ENCODE results near the gene SNAPC2.
A peak's percentile ranks its signal among the peaks of the same experiment; 100 is the strongest.
"Not testable (repeated sequence)": the region's sequence is repeated elsewhere in the genome, so short reads cannot be mapped to it uniquely, and the experiment has no call there.

SNAPC2 gene

DNA sequence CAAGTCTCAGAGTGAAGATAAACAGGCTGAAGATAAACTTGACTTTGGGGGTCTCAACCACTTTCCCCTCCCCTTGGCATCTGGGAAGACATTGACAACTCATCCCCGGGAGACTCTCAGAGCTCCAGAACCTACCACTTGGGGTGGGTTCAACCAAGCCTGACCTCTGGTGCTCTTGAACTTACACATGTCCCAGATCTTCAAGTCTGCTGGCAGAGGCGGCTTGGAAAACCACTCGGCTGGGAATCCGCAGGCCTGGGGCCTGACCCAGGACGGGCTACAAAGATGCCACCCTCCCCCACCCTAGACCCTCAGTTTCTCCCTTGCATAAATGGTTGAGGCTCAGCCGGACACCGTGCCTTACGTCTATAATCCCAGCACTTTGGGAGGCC lies 31.3 kb upstream of the SNAPC2 start:
- no peak for DNase-seq

DNA sequence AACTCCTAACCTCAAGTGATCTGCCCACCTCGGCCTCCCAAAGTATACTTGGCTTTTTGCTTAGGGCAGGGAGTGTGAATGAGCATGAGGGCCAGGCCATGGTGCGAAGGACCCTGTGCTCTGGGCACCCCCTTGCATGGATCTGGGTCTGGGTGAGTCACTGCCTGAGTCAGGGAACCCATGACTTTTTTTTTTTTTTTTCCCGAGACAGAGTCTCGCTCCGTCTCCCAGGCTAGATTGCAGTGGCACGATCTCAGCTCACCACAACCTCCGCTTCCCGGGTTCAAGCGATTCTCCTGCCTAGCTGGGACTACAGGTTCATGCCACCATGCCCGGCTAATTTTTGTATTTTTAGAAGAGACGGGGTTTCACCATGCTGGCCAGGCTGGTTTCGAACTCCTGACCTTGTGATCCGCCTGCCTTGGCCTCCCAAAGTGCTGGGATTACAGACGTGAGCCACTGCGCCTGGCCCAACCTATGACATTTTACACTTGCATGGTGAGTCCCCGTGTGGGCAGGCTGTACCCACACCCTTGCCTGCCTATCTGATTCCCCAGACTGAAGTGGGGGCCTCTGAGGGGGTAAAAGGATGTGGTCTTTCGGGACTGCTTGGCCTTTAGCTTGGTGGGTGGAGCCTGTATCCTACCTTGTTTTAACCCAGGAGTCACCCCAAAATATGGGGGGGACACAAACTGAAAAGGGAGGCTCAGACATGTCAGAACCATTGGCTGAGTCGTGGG lies 26.6 kb upstream of the SNAPC2 start:
- not testable (repeated sequence) for DNase-seq

DNA sequence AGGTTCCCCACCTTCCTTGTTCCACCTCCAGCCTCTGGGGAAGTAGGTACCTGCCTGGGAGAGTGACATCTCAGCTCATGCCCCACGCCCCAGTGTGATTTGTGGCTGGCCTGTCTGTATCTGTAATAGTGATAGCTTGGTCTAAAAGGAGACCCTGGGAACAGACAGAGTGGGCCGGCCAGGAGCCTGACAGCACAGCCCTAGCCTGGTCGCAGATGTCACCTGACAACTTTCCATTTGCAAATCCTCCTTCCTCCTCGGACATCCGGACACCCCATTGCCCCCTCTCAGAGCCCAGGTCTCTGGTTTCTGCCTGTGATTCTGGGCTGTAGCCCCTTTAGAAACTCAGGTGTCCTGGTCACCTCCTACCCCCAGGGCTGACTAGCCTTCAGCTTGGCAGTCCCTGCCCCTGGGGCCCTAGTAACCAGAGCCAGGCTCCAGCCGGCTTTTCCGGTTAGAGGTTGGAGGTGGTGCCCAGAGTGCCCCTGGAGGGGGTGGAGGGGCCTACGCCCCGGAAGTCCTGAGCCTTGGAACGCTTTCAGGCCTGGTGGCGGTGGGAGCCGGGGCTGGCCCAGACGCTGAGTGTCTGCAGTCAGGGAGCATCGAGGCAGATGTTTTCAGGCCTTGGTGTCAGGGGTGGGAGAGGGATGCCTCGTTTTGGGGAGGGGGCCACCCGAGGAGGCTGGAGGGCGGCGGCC lies 25.4 kb upstream of the SNAPC2 start:
- no peak for DNase-seq

DNA sequence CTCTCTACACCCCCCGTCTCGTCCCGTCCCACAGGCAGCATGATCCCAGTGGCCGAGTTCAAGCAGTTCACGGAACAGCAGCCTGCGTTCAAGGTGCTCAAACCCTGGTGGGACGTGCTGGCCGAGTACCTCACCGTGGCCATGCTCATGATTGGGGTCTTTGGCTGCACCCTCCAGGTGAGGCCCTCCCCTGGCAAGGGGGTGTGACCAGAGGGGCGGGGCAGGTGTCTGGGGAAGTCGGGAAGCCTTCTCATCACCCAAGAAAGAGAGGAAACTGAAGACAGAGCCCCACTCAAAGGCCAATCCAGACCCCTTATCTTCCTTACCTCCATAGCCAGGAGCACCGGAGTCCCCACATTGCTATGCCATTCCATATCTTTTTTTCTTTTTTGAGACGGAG lies 24.6 kb upstream of the SNAPC2 start:
- DNase-seq, result no peak

DNA sequence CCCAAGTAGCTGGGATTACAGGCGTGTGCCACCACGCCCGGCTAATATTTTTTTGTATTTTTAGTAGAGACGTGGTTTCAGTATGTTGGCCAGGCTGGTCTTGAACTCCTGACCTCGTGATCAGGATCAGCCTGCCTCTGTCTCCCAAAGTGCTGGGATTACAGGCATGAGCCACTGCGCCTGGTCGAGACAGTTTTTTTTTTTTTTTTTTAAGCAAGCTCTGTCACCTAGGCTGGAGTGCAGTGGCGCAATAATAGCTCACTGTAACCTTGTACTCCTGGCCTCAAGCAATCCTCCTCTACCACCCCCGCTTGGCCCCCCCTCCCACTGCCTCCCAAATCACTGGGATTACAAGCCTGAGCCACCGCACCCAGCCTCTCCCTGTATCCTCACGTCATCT lies 22.8 kb upstream of the SNAPC2 start:
- DNase-seq, result no peak

DNA sequence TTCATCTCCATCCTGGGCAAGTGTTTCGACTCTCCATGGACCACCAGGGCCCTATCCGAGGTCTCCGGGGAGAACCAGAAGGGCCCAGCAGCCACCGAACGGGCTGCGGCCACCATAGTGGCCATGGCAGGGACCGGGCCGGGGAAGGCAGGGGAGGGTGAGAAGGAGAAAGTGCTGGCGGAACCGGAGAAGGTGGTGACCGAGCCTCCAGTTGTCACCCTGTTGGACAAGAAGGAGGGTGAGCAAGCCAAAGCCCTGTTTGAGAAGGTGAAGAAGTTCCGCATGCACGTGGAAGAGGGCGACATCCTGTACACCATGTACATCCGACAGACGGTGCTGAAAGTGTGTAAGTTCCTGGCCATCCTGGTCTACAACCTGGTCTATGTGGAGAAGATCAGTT lies 21.2 kb upstream of the SNAPC2 start:
- DNase-seq, result no peak

DNA sequence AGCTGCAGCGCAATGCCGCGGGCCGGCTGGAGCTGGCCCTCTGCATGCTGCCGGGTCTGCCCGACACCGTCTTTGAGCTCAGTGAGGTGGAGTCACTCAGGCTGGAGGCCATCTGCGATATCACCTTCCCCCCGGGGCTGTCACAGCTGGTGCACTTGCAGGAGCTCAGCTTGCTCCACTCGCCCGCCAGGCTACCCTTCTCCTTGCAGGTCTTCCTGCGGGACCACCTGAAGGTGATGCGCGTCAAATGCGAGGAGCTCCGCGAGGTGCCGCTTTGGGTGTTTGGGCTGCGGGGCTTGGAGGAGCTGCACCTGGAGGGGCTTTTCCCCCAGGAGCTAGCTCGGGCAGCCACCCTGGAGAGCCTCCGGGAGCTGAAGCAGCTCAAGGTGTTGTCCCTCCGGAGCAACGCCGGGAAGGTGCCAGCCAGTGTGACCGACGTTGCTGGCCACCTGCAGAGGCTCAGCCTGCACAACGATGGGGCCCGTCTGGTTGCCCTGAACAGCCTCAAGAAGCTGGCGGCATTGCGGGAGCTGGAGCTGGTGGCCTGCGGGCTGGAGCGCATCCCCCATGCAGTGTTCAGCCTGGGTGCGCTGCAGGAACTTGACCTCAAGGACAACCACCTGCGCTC lies 20.3 kb upstream of the SNAPC2 start:
- DNase-seq, result no peak

DNA sequence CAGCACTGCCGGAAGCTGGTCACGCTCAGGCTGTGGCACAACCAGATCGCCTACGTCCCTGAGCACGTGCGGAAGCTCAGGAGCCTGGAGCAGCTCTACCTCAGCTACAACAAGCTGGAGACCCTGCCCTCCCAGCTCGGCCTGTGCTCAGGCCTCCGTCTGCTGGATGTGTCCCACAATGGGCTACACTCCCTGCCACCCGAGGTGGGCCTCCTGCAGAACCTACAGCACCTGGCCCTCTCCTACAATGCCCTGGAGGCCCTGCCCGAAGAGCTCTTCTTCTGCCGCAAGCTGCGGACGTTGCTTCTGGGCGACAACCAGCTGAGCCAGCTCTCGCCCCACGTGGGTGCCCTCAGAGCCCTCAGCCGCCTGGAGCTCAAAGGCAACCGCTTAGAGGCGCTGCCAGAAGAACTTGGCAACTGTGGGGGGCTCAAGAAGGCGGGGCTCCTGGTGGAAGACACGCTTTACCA lies 19.7 kb upstream of the SNAPC2 start:
- DNase-seq, result no peak

DNA sequence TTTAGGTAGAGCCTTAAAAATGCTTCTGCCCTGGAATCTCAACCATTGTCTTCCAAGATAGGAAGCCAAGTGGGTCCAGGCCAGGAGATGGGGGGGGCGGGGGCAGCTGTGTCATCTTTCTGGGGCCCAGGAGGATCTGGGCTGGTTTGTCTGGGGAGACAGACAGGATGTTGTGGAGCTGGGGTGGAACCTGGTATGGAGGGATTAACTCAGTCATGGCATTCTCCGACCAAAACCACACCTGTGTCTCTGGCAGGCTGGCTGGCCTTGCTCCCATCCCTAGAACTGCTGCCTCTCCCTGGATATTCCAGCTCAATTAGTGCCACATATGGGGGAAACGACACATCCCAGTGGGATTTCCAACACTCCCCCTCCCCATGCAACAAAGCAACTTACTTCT lies 19.2 kb upstream of the SNAPC2 start:
- no peak for DNase-seq

DNA sequence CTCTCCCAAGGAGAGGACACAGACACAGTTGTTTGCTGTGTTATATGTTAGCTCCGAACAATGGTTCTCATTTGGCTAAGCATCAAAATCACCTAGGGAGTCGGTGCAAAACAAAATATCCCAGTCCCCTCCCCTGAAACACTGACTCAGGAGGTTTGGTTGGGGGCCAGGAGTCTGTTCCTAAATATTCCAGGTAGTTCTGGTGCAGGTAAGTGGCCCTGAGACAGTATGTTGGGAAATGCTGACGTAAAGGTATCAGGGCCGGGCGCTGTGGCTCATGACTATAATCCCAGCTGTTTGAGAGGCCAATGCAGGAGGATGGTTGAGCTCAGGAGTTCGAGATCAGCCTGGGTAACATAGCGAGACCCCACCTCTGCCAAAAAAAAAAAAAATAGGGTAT lies 18.8 kb upstream of the SNAPC2 start:
- DNase-seq, result no peak

DNA sequence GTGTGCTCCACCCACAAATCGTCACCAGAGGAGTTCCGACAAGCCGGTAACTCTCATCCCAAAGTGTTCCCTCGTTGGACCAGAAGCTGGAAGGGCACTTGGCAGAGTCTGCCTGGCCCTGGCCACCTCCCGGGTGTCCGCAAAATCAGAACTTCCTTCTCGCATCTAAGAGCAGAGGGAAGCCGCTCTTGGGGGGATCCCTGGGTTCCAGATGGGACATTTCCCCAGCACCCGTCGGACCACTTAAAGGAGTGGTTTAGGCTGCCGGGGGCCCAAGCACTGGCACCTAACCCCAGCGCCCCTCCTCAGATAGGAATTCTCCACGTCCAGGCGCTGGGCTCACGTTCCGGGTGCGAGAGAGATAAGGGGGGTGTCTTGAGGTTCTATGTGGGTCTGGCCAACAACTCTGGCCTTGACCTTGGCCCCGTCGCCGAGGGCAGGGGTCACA lies 17.3 kb upstream of the SNAPC2 start:
- DNase-seq, result no peak

DNA sequence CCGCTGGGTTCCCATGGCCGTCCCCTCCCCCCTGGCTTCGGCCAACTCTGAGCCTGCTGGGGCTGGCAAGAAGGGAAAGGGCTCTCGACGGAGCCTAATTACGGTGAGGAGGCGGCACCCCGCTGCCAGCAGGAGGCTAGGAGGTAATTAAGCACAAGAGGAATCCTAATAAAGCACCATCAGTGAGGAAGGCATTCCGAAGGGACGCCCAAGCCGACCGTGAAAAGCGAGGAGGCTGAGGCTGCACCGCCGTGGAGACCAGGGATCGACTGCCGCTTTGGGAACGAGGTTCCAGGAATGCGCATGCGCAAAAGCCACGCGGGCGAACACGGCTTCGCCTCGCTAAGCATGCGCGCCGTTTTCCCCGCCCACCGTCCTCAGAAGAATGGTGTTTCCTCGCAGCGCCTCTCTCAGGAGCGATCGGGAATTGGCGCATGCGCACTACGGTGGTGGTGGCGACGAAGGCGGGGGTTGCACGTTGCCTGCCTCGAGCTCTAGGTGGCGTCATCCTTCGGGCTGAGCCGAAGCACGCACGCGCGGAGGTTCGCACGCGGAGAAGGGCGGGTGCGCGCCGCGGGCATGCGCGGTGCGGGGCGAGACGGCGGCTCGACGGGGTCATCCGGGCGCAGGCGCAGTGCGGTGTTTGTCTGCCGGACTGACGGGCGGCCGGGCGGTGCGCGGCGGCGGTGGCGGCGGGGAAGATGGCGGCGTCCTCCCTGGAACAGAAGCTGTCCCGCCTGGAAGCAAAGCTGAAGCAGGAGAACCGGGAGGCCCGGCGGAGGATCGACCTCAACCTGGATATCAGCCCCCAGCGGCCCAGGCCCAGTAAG lies 16.7 kb upstream of the SNAPC2 start, which contains the start of gene MAP2K7:
Gene MAP2K7, plus strand, starts transcription at position 634 of the 830 bp plus-strand sequence. Its CDS starts 68 bp downstream, at position 702.
- DNase-seq, result peak; percentile 100

DNA sequence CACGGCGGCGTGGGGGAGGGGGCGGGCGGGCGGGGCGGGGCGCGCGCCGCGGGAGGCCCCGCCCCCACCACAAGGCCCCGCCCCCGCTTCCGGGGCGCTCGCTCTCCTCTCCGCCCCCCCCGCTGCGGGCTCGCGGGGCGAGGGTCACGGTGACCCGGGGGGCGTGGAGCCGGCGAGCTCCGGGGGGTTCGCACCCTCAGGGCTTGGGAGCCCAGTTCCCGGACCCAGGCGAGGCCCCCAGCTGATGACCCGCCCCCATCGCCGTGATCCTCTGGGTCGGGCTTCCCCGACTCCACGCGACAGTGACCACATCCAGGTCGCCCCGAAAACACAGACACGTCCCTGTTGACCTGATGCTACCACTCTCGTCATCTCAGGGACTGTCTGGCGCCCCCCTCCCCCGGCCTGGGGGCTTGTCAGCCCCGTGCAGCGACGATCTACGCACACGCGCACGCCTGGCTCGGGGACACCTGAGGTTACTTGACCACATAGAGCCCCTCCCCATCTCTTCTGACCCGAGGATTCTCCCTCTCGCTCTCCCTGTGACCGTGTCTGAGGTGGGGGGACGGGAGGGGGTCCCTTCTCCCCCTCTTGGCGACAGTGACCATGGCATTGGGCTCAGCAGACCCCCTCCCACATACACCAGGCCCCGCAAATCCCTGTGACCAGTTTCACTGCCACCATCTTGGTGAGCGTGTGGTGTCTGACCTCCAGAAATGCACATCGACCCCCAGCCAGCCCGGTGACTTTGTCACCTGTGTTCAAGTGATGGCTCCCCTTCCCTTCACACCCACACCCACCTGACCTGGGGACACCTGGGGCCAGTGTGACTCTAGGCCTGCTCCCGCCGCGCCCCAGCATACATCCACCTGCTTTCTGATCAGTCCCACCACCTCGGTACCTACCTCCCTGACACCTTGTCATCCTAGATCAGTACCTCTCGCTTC lies 15.8 kb upstream of the SNAPC2 start:
- DNase-seq, result peak; percentile 89 to 91

DNA sequence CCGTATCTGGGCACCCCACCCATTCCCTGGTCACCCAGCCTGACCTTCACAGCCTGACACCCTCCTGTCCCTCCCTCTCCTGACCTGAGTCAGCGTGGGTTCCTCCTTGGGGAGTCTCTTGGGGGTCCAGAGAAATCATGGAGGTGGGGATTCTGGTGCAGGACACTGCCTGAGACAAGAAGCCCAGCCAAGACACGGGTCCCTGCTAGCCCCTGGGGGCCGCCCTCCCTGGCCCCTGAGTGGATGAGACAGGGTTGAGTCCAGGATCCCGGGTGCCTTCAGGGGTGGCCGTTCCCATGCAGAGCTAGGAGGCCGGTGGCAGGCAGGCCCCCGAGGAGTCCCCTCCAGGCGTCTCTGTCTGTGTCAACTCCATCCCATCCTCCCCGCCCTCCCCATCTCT lies 14.9 kb upstream of the SNAPC2 start:
- DNase-seq, result no peak

DNA sequence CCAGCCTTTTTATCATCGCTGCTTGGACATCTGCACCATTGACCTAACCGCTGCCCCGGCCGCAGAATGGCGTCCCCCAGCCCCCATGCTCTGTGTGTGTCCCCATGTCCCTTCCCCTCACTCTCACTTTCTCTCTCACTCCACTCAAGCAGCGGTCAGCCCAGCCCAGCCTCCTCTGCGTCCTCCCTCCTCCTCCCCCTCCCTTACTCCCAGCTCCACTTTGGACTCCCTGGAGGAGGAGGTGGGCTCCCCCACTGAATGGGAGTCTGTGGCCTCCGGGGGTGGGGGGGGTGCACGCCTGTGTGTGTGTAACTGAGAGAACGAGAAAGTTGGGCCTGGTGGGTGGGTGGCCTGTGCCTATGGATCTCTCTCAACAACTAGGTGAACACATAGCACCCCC lies 14.3 kb upstream of the SNAPC2 start:
- no peak for DNase-seq

DNA sequence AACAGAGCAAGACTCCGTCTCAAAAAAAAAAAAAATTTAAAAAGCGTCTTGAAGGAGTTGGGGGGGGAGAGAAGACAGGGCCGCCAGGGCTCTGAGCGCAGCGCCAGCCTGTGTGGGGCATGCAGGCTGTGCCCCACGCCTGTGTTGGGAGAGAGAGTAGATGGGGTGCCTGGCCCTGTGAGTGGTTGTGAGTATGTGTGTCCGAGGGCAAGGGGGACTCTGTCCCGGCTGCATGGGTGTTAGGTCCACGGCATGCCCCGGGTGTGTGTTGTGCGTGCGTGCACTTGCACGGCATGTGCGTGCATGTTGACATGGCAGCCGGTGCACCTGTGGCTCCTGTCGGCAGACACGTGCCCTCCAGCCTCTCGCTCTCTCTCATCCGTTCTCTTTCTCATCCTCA lies 13.0 kb upstream of the SNAPC2 start:
- DNase-seq, result no peak

DNA sequence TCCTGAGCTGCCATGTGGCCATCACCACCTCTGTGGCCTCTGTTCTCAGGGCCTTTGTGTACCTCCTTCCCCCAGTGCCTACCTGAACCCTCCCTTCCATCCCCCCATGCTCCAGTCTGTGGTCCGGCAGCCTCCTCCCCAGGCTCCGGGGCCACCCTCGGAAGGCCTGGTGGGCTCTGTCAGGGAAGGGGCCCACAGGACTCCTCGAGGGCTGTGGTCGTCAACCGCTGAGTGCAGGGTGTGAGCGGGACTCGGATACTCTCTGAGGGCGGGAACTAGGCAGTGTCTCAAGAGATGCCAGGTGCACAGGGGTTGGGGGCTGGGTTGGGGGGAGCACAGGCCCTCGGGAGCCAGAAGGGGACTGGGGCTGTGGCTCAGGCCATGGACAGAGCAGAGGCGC lies 12.6 kb upstream of the SNAPC2 start:
- DNase-seq, result no peak

DNA sequence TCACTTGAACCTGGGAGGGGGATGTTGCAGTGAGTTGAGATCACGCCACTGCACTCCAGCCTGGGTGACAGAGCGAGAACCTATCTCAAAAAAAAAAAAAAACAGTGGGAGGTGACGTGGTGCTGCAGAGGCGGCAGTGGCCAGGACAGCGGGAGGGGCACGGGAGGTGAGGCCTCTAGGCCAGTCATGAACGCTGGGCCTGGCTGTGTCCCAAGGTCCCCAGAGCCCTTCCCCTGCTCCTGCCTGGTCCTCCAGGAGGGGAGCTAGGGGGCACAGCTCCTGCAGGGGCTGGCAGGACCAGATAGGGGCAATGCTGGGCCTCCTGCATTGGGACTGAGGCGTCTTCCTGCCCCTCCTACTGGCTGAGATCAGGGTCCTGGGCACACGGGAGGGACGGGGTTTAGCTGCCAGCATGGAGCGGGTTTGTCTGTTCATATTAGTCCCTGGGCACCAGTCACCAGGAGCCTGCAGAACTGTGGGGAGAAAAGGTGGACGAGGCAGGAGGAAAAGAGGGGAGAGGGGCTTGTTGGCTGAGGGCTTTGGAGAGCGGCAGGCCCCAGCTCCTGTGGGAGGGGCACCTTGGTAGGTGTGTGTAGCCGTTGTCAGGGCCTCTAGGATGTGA lies 11.9 kb upstream of the SNAPC2 start:
- no peak for DNase-seq

DNA sequence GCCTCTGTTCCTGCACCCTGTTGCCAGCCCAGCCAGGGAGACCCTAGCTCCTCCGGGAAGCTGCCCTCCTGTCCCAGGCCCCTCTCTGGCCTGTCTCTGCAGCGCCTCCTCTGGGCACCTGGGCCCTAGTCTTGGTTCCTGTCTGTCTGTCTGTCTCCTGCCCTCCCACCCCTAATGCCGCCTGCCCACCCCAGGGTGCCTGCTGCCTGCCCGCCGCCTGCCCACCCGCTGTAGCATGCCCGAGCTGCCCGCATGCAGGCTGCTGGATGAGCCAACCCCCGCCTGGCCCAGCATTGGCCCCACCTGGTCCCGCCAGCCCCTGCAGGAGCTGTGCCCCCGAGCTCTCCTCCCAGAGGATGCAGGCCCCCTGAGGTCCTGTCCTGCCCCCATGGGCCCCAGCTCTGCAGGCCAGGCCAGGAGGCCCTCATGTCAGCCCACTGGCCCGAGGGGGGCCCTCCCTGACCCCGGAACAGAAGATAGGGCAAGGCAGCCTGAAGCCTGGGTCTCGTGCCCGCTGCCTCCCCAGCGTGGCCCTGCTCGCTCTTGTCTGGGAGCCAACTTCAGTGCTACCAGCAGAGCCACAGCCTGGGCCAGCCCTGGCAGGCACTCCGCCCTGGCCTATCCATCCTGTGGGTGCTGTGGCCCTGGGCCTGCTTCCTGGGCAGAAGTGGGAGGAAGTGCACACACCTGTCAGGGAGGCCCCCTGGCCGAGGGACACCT lies 11.2 kb upstream of the SNAPC2 start:
- no peak for DNase-seq

DNA sequence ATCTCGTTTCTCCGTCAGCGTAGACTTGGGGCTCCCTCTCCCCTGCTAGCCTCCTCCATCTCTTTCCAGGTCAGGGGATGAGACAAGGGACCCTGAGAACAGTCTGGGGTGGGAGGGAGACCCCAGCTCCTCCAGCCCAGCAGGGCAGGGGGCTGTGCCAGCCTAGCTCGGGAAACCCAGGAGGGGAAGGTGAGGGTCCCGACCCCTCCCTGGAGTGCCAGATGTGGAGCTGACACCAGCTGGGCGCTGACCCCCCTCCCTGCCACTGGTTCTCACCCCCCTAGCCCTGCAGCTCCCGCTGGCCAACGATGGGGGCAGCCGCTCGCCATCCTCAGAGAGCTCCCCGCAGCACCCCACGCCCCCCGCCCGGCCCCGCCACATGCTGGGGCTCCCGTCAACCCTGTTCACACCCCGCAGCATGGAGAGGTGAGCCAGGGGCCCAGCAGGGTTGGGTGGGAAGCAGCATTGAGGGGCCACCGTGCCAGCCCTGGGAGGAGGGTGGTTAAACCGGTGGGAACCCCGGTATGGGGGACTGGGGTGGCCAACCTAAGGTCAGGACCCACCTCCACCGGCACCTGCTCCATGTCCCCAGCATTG lies 10.6 kb upstream of the SNAPC2 start:
- DNase-seq, result no peak

Data from CD4-positive, alpha-beta T cell treated with Interleukin-4 for 1 hour (primary cell).